ENCODE measurements around the gene STEAP3.

DNA sequence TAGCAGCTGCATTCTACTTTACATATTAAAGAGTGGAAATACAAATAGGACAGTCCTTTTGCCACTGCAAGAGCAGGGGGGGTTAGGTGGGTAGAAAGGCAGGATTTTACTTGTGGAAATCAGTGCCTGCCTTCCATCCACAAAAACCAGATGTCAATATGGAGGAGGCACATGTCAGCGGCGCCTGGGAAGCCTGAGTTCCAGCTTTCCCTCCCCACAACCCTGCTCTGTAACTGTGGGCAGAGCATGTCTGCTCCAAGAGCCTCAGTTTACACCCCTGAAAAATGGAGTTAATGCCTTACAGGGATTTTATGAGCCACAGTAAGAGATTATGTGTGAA is 32.9 kb downstream of the STEAP3 start:
- TF ChIP-seq, protein P1, sequence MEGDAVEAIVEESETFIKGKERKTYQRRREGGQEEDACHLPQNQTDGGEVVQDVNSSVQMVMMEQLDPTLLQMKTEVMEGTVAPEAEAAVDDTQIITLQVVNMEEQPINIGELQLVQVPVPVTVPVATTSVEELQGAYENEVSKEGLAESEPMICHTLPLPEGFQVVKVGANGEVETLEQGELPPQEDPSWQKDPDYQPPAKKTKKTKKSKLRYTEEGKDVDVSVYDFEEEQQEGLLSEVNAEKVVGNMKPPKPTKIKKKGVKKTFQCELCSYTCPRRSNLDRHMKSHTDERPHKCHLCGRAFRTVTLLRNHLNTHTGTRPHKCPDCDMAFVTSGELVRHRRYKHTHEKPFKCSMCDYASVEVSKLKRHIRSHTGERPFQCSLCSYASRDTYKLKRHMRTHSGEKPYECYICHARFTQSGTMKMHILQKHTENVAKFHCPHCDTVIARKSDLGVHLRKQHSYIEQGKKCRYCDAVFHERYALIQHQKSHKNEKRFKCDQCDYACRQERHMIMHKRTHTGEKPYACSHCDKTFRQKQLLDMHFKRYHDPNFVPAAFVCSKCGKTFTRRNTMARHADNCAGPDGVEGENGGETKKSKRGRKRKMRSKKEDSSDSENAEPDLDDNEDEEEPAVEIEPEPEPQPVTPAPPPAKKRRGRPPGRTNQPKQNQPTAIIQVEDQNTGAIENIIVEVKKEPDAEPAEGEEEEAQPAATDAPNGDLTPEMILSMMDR (conservative IDR thresholded peaks at IDR 0.05; ENCODE audit: low read length): no peak
- TF ChIP-seq EZH2phosphoT487 (IDR thresholded peaks at IDR 0.05; ENCODE audit: borderline replicate concordance): no peak

All from Loucy (cell line).